ENCODE data around the gene GAD1. TPM values are rescaled to one million over a fixed set of nuclear protein-coding genes. Genes with fewer than 3 reads are reported as not detected.
A peak's percentile ranks its signal among the peaks of the same experiment; 100 is the strongest.

GAD1 gene
- total and polyA plus RNA-seq, 2 donors (not counting 3 experiments of a cell fraction or from before 2014, with no cell fraction given): 0.60 to 0.62 TPM

- ChIA-PET CTCF (interaction anchor here (1.2 to 2.1 kb wide), 4 partner anchors 10 to 444 kb away, joined by 3 to 9 read pairs (median 4); no protein-coding TSS in a partner anchor), POLR2A (no interaction called here)
- intact Hi-C loops (cut with micrococcal nuclease) (no loop called here), dilution Hi-C loops (cut with MboI; ENCODE audit: extremely low pct_ligation_motif_present, low sequenced_read_pairs) (no loop called here)
- H3K36me3 ChIP-seq (ENCODE audit: control insufficient read depth in 2 of 2, extremely low read depth in 1 of 2, insufficient read depth in 2 of 2, low read length in 2 of 2): no peaks in the 10 kb centered on the region
- H3K9ac ChIP-seq (replicated peaks; ENCODE audit: extremely low read depth, insufficient read depth, low read length): no peak overlapping the region
- no peak for FAIRE-seq
- H3K27me3 ChIP-seq (ENCODE audit: control insufficient read depth in 2 of 2, insufficient read depth in 2 of 2, low read length in 2 of 2): peaks cover 74 to 79% of the 10 kb centered on the region in 2 experiments
- no peaks in the 10 kb centered on the region for H3K9me1 ChIP-seq (replicated peaks; ENCODE audit: control insufficient read depth, extremely low read depth, insufficient read depth, low read length)
- no peak overlapping the region for H3K4me3 ChIP-seq (replicated peaks in 1 of 3; ENCODE audit: insufficient read depth in 1 of 3, low read depth in 1 of 3, low read length in 3 of 3)
- H3K4me1 ChIP-seq (ENCODE audit: control insufficient read depth, extremely low read depth, insufficient read depth, low read length): peaks cover 14% of the 10 kb centered on the region
- H3K4me2 ChIP-seq (ENCODE audit: insufficient read depth, low read length): no peak overlapping the region
- H4K20me1 ChIP-seq (replicated peaks; ENCODE audit: control insufficient read depth, extremely low read depth, insufficient read depth, low read length): no peaks in the 10 kb centered on the region
- no peak overlapping the region for H2AFZ ChIP-seq (ENCODE audit: low read depth, low read length)
- no peak for DNase-seq (ENCODE audit: low read depth, low spot score)
- no peaks in the 10 kb centered on the region for H3K79me2 ChIP-seq (ENCODE audit: control insufficient read depth, insufficient read depth, low read length)
- peak; percentile 7 for TF ChIP-seq EZH2 (IDR thresholded peaks at IDR 0.05; ENCODE audit: borderline replicate concordance, low read depth, low read length, severe bottlenecking)
- TF ChIP-seq GATA2 (IDR thresholded peaks at IDR 0.05; ENCODE audit: insufficient read depth, insufficient read length, low read depth, low read length): no peak
- no TSS peak for BruUV-seq (replicated peaks)
- no peak overlapping the region for H3K27ac ChIP-seq (ENCODE audit: insufficient read depth, low read depth, low read length)
- H3K9me3 ChIP-seq (replicated peaks; ENCODE audit: control insufficient read depth, insufficient read depth, low read length): no peaks in the 10 kb centered on the region
These were observed 5.0 kb downstream of the GAD1 start for GRCh38 chr2:170821531-170822289.

GRCh38 chr2:170822290-170823087 is 5.8 kb downstream of the GAD1 start:
- peak; percentile 18 for FAIRE-seq
- peaks cover 11% of the 10 kb centered on the region for H3K4me1 ChIP-seq (ENCODE audit: control insufficient read depth, extremely low read depth, insufficient read depth, low read length)
- intact Hi-C loops (cut with micrococcal nuclease): no loop called here
- H4K20me1 ChIP-seq (replicated peaks; ENCODE audit: control insufficient read depth, extremely low read depth, insufficient read depth, low read length): no peaks in the 10 kb centered on the region
- H3K9ac ChIP-seq (replicated peaks; ENCODE audit: extremely low read depth, insufficient read depth, low read length): no peak overlapping the region
- no peak overlapping the region for H3K4me2 ChIP-seq (ENCODE audit: insufficient read depth, low read length)
- CTCF ChIA-PET: interaction anchor here (1.0 to 2.1 kb wide), 7 partner anchors 9 to 891 kb away, joined by 3 to 9 read pairs (median 3); no protein-coding TSS in a partner anchor
- H3K4me3 ChIP-seq (replicated peaks in 1 of 3; ENCODE audit: insufficient read depth in 1 of 3, low read depth in 1 of 3, low read length in 3 of 3): no peak overlapping the region
- no peak for DNase-seq (ENCODE audit: low read depth, low spot score)
- no peaks in the 10 kb centered on the region for H3K9me1 ChIP-seq (replicated peaks; ENCODE audit: control insufficient read depth, extremely low read depth, insufficient read depth, low read length)
- H2AFZ ChIP-seq (ENCODE audit: low read depth, low read length): no peak overlapping the region
- no TSS peak for BruUV-seq (replicated peaks)
- H3K79me2 ChIP-seq (ENCODE audit: control insufficient read depth, insufficient read depth, low read length): no peaks in the 10 kb centered on the region
- H3K27me3 ChIP-seq (ENCODE audit: control insufficient read depth in 2 of 2, insufficient read depth in 2 of 2, low read length in 2 of 2): peaks cover 75 to 77% of the 10 kb centered on the region in 2 experiments
- H3K9me3 ChIP-seq (replicated peaks; ENCODE audit: control insufficient read depth, insufficient read depth, low read length): no peaks in the 10 kb centered on the region
- POLR2A ChIA-PET: no interaction called here
- dilution Hi-C loops (cut with MboI; ENCODE audit: extremely low pct_ligation_motif_present, low sequenced_read_pairs): no loop called here
- no peaks in the 10 kb centered on the region for H3K36me3 ChIP-seq (ENCODE audit: control insufficient read depth in 2 of 2, extremely low read depth in 1 of 2, insufficient read depth in 2 of 2, low read length in 2 of 2)
- H3K27ac ChIP-seq (ENCODE audit: insufficient read depth, low read depth, low read length): no peak overlapping the region
- TF ChIP-seq FOS (IDR thresholded peaks at IDR 0.05; ENCODE audit: borderline replicate concordance, insufficient read depth, low read length) (no peak), CTCF (IDR thresholded peaks at IDR 0.05; ENCODE audit: extremely low read depth in 1 of 2, insufficient read depth in 1 of 2, low read depth in 1 of 2, low read length in 2 of 2) (peak; percentile 22 to 41), EZH2 (IDR thresholded peaks at IDR 0.05; ENCODE audit: borderline replicate concordance, low read depth, low read length, severe bottlenecking) (peak; percentile 99)
